SKM-1 treated with dmso at 0.1 percent for 144 hours (cell line): ENCODE measurements around the gene VPS4A.
"Not testable (repeated sequence)": the region's sequence is repeated elsewhere in the genome, so short reads cannot be mapped to it uniquely, and the experiment has no call there.

Experiments used
- DNase-seq: peaks from one replicate; lab custom pipeline; 2025; ENCODE audit not compliant: unreplicated experiment; lab: John Stamatoyannopoulos, UW

VPS4A gene

GRCh38 chr16:69326172-69326873, 15.2 kb downstream of the VPS4A start:
- no peak for DNase-seq

GRCh38 chr16:69327585-69328310, 16.6 kb downstream of the VPS4A start:
- DNase-seq: no peak

DNA sequence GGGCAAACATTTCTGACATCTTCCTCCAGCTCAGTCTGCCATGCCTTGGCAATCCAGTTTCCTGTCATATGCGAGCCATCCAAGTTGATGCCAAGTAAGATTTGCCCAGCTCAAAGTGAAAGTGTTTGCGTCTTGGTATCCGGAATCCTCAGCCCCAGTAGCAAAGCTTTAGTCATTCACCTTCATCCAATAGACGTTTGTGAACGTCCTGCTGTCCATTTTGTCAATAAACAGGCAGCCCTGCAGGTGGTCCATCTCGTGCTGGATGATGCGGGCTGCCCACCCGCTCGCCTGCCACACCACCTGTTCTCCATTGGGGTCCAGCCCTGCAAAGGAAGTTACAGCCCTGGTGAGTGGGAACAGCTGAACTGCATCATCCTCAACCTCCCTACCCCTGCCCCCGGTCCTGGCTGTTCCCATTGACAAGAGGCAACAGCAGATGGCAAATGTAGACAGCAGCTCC, 17.7 kb downstream of the VPS4A start:
- DNase-seq: no peak

GRCh38 chr16:69329369-69330285, 18.5 kb downstream of the VPS4A start:
- DNase-seq: no peak

DNA sequence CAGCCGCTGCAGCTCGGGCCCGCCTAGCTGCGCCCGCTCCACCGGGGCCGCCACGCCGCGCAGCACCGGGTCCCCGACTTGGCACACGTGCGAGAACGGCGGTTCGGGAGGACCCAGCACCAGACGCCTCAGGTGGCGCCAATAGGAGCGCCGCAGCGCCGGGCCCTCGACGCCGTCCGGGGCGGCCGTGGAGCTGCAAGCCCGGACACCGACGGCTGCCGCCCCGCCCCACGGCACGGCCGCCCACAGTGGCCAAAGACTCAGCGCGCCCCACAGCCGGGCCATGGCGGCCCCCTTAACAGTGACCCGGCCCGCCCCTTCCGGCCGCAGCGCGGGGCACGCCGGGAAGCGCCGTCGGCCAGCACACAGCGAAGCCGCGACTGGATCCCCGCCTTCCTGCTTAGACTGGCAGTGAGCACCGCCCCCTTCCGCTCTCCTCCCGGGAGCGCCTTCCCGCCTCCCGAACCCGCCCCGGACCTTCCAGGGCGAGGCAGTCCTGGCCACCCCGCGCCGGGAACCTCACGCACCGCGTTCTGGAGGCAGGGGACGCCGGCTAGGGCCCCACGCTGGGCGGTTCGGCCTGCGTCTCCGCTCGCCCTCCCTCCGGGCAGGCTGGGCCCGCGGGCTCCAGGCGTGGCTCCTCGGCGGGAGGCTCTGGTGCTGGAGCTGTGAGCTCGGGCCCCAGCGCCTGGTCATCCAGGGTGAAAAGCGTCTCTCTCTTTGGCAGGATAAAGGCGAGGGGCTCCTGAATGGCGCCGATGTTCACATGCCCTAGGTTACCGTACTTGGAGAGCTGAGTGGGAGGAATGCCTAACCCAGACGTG, 19.3 kb downstream of the VPS4A start, which contains the start of gene PDF:
Gene PDF (minus strand): TSS at position 303 of the 824 bp plus-strand sequence. CDS start 18 bp downstream, at position 285.
- DNase-seq: peak; percentile 84

GRCh38 chr16:69334696-69335095, 23.5 kb downstream of the VPS4A start:
- DNase-seq: no peak

- DNase-seq: no peak
Observed at GRCh38 chr16:69338557-69339288, 27.6 kb downstream of the VPS4A start.

- DNase-seq: peak; percentile 99
Observed at GRCh38 chr16:69339289-69340094, 28.3 kb downstream of the VPS4A start, which contains the start of the genes COG8 and NIP7. COG8 (minus strand) TSS chr16:69339564; CDS start chr16:69339552, 12 bp downstream. NIP7 (plus strand) TSS chr16:69339772; CDS start chr16:69339830, 58 bp downstream.

DNA sequence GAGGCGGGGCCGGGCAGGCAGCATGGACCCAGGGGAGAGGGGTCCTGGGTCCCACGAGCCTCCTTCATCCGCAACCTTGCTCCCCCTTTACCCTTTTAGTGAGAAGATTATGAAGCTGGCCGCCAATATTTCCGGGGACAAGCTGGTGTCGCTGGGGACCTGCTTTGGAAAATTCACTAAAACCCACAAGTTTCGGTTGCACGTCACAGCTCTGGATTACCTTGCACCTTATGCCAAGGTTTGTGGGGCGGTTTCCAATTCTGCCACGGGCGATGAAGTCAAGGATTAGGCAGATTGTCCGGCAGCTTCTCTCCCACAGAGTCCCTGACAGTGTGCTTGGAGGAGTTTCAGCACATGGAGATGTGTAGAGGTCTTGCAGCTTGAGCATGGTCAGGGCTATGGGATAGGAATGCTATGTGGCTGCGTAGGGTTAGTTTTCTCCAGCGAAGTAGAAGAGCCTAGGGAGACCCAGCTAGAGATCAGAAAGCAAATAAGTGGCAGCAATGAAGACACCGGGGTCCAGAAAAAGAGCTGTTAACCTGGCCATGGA, 29.0 kb downstream of the VPS4A start:
- no peak for DNase-seq

- DNase-seq: no peak
Observed at GRCh38 chr16:69344171-69344570, 33.0 kb downstream of the VPS4A start.

GRCh38 chr16:69345923-69346322, 34.8 kb downstream of the VPS4A start:
- no peak for DNase-seq

DNA sequence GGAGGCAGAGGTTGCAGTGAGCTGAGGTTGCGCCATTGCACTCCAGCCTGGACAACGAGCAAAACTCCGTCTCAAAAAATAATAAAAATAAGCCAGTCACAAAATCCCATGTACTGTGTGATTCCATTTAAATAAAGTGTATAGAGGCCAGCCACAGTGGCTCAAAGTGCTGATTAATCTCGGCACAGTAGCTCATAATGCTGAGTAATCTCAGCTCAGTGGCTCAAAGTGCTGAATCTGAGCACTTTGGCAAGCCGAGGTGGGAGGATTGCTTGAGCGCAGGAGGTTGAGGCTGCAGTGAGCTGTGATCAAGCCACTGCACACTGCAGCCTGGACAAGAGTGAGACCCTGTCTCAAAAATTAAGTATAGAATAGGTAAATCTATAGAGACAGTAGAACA, 35.5 kb downstream of the VPS4A start:
- no peak for DNase-seq

GRCh38 chr16:69348222-69348621, 37.1 kb downstream of the VPS4A start:
- DNase-seq: no peak

- no peak for DNase-seq
Observed at GRCh38 chr16:69349536-69349935, 38.4 kb downstream of the VPS4A start.

DNA sequence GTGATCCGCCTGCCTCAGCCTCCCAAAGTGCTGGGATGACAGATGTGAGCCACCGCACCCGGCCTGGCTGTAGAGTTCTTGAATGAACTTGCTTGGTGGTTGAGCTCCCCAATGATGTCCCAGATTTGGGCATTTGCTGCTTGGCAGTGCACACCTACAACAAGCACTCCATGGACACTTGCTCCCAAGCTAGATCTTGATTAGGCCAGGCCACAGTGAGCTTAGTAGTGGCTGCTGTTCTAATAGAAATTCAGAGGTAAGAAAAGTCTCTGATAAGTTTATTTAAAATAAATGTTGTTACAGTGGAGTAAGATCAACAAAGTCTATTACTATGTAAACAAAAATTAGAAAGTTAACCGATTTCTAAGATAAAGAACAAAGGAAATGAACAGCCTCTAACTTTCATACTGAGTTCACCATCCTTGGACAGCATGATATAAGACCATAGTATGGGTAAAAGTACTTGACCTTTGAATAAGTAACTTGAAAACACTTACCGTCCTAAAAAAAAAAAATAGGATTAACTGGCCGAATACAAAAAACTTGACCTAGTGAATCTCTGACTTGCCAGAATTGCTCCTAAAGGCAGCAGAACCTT, 39.5 kb downstream of the VPS4A start:
- DNase-seq: no peak

DNA sequence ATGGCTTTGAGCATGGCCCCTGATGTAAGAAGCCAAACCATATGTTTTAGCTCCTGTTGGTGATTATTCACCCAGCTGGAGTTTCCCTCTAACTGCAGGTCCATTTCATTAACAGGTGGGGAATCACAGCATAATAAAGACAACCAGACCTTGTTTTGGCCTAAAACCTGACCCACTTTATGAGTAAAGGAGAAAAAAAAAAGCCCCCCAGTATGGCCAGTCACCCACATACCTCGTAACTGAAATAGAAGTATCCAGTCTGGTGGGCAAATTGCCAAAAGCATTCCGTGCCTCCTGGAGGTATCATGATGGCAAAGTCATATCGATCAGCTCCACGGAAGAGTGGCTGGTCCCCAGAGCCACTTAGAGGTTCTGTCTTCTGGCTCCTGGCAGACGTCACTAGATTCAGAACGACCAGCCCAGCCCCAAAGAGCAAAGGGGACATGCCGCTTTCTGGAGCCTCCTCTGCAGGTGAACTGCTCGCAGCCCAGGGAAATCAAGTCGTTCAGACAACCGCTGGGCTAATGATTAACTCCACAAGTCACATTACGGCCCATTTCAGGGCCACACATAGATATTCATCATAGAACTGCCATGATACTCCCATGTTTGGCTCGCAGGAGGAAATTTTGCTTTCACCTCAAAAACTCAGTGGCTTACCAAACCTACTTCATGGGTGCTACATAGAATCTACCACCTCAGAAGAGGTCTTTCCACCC, 40.3 kb downstream of the VPS4A start, which contains the start of gene TMED6:
Gene TMED6 (minus strand): TSS at position 478 of the 719 bp plus-strand sequence. CDS start 33 bp downstream, at position 445.
- no peak for DNase-seq

- not testable (repeated sequence) for DNase-seq
Observed at GRCh38 chr16:69360070-69360469, 48.9 kb downstream of the VPS4A start.
